Measurements from ENCODE around the gene MED27.

The MED27 gene

GRCh38 chr9:131841765-131842318 is 237.8 kb downstream of the MED27 start:
- TF ChIP-seq TEAD4 (IDR thresholded peaks at IDR 0.05) (no peak), ZBTB7A (IDR thresholded peaks at IDR 0.05; ENCODE audit: low read depth) (no peak)

- TF ChIP-seq, protein P1, sequence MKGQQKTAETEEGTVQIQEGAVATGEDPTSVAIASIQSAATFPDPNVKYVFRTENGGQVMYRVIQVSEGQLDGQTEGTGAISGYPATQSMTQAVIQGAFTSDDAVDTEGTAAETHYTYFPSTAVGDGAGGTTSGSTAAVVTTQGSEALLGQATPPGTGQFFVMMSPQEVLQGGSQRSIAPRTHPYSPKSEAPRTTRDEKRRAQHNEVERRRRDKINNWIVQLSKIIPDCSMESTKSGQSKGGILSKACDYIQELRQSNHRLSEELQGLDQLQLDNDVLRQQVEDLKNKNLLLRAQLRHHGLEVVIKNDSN (IDR thresholded peaks at IDR 0.05) = no peak
- TF ChIP-seq RAD21 (IDR thresholded peaks at IDR 0.05; ENCODE audit: low read depth) (no peak), TCF12 (IDR thresholded peaks at IDR 0.05; ENCODE audit: low read depth) (no peak), TEAD4 (IDR thresholded peaks at IDR 0.05) (no peak), YY1 (IDR thresholded peaks at IDR 0.05; ENCODE audit: low read depth) (no peak), NFIC (IDR thresholded peaks at IDR 0.05) (no peak), MAX (IDR thresholded peaks at IDR 0.05) (no peak), TAF1 (IDR thresholded peaks at IDR 0.05; ENCODE audit: low read depth) (no peak), CEBPB (IDR thresholded peaks at IDR 0.05) (no peak), EGR1 (IDR thresholded peaks at IDR 0.05) (no peak), CREB1 (IDR thresholded peaks at IDR 0.05; ENCODE audit: low read depth) (no peak), FOXM1 (IDR thresholded peaks at IDR 0.05; ENCODE audit: borderline replicate concordance, low read depth) (no peak), ZBTB7A (IDR thresholded peaks at IDR 0.05; ENCODE audit: low read depth) (no peak), EP300 (IDR thresholded peaks at IDR 0.05; ENCODE audit: borderline replicate concordance) (no peak)
- TF ChIP-seq, protein P2, sequence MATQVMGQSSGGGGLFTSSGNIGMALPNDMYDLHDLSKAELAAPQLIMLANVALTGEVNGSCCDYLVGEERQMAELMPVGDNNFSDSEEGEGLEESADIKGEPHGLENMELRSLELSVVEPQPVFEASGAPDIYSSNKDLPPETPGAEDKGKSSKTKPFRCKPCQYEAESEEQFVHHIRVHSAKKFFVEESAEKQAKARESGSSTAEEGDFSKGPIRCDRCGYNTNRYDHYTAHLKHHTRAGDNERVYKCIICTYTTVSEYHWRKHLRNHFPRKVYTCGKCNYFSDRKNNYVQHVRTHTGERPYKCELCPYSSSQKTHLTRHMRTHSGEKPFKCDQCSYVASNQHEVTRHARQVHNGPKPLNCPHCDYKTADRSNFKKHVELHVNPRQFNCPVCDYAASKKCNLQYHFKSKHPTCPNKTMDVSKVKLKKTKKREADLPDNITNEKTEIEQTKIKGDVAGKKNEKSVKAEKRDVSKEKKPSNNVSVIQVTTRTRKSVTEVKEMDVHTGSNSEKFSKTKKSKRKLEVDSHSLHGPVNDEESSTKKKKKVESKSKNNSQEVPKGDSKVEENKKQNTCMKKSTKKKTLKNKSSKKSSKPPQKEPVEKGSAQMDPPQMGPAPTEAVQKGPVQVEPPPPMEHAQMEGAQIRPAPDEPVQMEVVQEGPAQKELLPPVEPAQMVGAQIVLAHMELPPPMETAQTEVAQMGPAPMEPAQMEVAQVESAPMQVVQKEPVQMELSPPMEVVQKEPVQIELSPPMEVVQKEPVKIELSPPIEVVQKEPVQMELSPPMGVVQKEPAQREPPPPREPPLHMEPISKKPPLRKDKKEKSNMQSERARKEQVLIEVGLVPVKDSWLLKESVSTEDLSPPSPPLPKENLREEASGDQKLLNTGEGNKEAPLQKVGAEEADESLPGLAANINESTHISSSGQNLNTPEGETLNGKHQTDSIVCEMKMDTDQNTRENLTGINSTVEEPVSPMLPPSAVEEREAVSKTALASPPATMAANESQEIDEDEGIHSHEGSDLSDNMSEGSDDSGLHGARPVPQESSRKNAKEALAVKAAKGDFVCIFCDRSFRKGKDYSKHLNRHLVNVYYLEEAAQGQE (IDR thresholded peaks at IDR 0.05; ENCODE audit: low read depth) = no peak
These were observed 238.6 kb downstream of the MED27 start for GRCh38 chr9:131840751-131841702.

GRCh38 chr9:131840220-131840619 is 239.4 kb downstream of the MED27 start:
- TF ChIP-seq RAD21 (IDR thresholded peaks at IDR 0.05; ENCODE audit: low read depth) = no peak
- TF ChIP-seq, protein P2 (IDR thresholded peaks at IDR 0.05; ENCODE audit: low read depth) = no peak
- no peak for TF ChIP-seq TEAD4 (IDR thresholded peaks at IDR 0.05)
- TF ChIP-seq FOXM1 (IDR thresholded peaks at IDR 0.05; ENCODE audit: borderline replicate concordance, low read depth) = no peak
- no peak for TF ChIP-seq CEBPB (IDR thresholded peaks at IDR 0.05)

GRCh38 chr9:131839281-131840084 is 240.2 kb downstream of the MED27 start:
- no peak for TF ChIP-seq CEBPB (IDR thresholded peaks at IDR 0.05)
- TF ChIP-seq, protein P1 (IDR thresholded peaks at IDR 0.05) = no peak
- no peak for TF ChIP-seq CREB1 (IDR thresholded peaks at IDR 0.05; ENCODE audit: low read depth)
- no peak for TF ChIP-seq TEAD4 (IDR thresholded peaks at IDR 0.05)
- TF ChIP-seq TCF12 (IDR thresholded peaks at IDR 0.05; ENCODE audit: low read depth) = no peak
- TF ChIP-seq ZBTB7A (IDR thresholded peaks at IDR 0.05; ENCODE audit: low read depth) = no peak
- no peak for TF ChIP-seq EGR1 (IDR thresholded peaks at IDR 0.05)
- no peak for TF ChIP-seq TAF1 (IDR thresholded peaks at IDR 0.05; ENCODE audit: low read depth)
- TF ChIP-seq YY1 (IDR thresholded peaks at IDR 0.05; ENCODE audit: low read depth) = no peak
- TF ChIP-seq RAD21 (IDR thresholded peaks at IDR 0.05; ENCODE audit: low read depth) = no peak
- TF ChIP-seq EP300 (IDR thresholded peaks at IDR 0.05; ENCODE audit: borderline replicate concordance) = no peak
- TF ChIP-seq, protein P2 (IDR thresholded peaks at IDR 0.05; ENCODE audit: low read depth) = no peak

All from Ishikawa (cell line).